ENCODE data around the gene CIT. TPM values are rescaled to one million over a fixed set of nuclear protein-coding genes. Genes with fewer than 3 reads are reported as not detected.

CIT gene
- total and polyA plus RNA-seq, 9 of the 15 experiments (the other 6 are each of a cell fraction or from before 2014, with no cell fraction given), result 1.1 to 46.7 (median 21.3) TPM

- no peak for TF ChIP-seq IRF1 (CRISPR knock-in tag; IDR thresholded peaks at IDR 0.05; ENCODE audit: borderline replicate concordance)
- TF ChIP-seq NUFIP1 (IDR thresholded peaks at IDR 0.05; ENCODE audit: partially characterized antibody), result no peak
These were observed 146.7 kb downstream of the CIT start (continued) for GRCh38 chr12:119730381-119730780.

- no peak overlapping the region for H3K4me2 ChIP-seq (ENCODE audit: insufficient read depth, low read length)
- no TSS peak for BruUV-seq (replicated peaks)
- intact Hi-C loops (cut with micrococcal nuclease), result no loop called here
- ChIA-PET CTCF (ENCODE audit: low intra/inter-chr PET ratio) (no interaction called here), POLR2A (interaction anchor here (1.3 kb wide), 1 partner anchor 8 kb away, joined by 3 read pairs; no protein-coding TSS in a partner anchor)
- H3K9me1 ChIP-seq (ENCODE audit: control insufficient read depth, insufficient read depth, low read length), result no peaks in the 10 kb centered on the region
- peaks cover 61% of the 10 kb centered on the region; the same call in 2 of the 3 replicates for H3K36me3 ChIP-seq (ENCODE audit: control insufficient read depth, insufficient read depth, low read length)
- H3K4me1 ChIP-seq (replicated peaks in 1 of 2; ENCODE audit: control insufficient read depth in 2 of 2, insufficient read depth in 2 of 2, low read length in 2 of 2), result no peaks in the 10 kb centered on the region
- no peak for ATAC-seq
- H3K4me3 ChIP-seq, result no peak overlapping the region
- no peaks in the 10 kb centered on the region for H3K27me3 ChIP-seq (ENCODE audit: control insufficient read depth in 2 of 2, insufficient read depth in 2 of 2, low read length in 2 of 2)
- H3K79me2 ChIP-seq (ENCODE audit: control insufficient read depth, insufficient read depth, low read length), result no peaks in the 10 kb centered on the region
- in situ Hi-C loops (cut with MboI), result no loop called here
- H3K9ac ChIP-seq (ENCODE audit: insufficient read depth in 1 of 2, low read depth in 2 of 2, low read length in 2 of 2), result no peak overlapping the region
- no peaks in the 10 kb centered on the region for H3K9me3 ChIP-seq (replicated peaks; ENCODE audit: control insufficient read depth, insufficient read depth, low read depth, low read length)
- peaks cover 3% of the 10 kb centered on the region; the same call in 1 of the 2 replicates for H4K20me1 ChIP-seq (replicated peaks; ENCODE audit: control insufficient read depth, insufficient read depth, low read length)
- no peak overlapping the region for H2AFZ ChIP-seq (ENCODE audit: low read depth, low read length)
- H3K27ac ChIP-seq (ENCODE audit: extremely low read depth, low read depth, low read length), result no peak overlapping the region
- WGBS (ENCODE audit: insufficient coverage, low coverage, missing lambda C conversion rate), result 84% methylated on average over 8 of the region's 8 CpGs
- DNase-seq (ENCODE audit: extremely low read depth in 1 of 4, low spot score in 3 of 4), result no peak
- no peak for FAIRE-seq
- TF ChIP-seq HMG20B (CRISPR knock-in tag; IDR thresholded peaks at IDR 0.05) (no peak), CXXC5 (CRISPR knock-in tag; IDR thresholded peaks at IDR 0.05) (no peak), STAT6 (CRISPR knock-in tag; IDR thresholded peaks at IDR 0.05) (no peak), CHD1 (IDR thresholded peaks at IDR 0.05; ENCODE audit: low read length) (no peak), FOXP1 (CRISPR knock-in tag; IDR thresholded peaks at IDR 0.05) (no peak), NFE2 (IDR thresholded peaks at IDR 0.05; ENCODE audit: low read depth) (no peak), ELF1 (tag; IDR thresholded peaks at IDR 0.05) (no peak), TSHZ1 (CRISPR knock-in tag; IDR thresholded peaks at IDR 0.05) (no peak), ZNF77 (CRISPR knock-in tag; IDR thresholded peaks at IDR 0.05) (no peak)
These were observed 147.2 kb downstream of the CIT start for GRCh38 chr12:119729871-119730270.

All from K562 (cell line).